Breast epithelium (tissue), 3 donors: ENCODE measurements around the gene PPP2R3B.

Experiments used
- CTCF ChIP-seq, 3 donors: fragments of 450-650 bp; IDR thresholded peaks; one replicate each; pipeline ENCODE4 v1.5.1; 2016 to 2017; ENCODE audit warnings: antibody characterized with exemption in 3 of 3, mild to moderate bottlenecking in 3 of 3, moderate library complexity in 3 of 3
- POLR2A ChIP-seq: fragments of 450-650 bp; IDR thresholded peaks from one replicate; pipeline ENCODE4 v1.6.1; 2016; ENCODE audit warnings: antibody characterized with exemption, mild to moderate bottlenecking, moderate library complexity
- POLR2AphosphoS5 ChIP-seq, 3 donors: sonication (generic); formaldehyde crosslinking; IDR thresholded peaks; one replicate each; pipeline ENCODE4 v1.6.1; 2017; ENCODE audit warnings: antibody characterized with exemption in 3 of 3

- TF ChIP-seq POLR2A: no peak
- TF ChIP-seq CTCF (IDR thresholded peaks at IDR 0.05): no peak
- TF ChIP-seq POLR2AphosphoS5 (IDR thresholded peaks at IDR 0.05): no peak
Measured at GRCh38 chrX:363621-364375, 22.9 kb downstream of the PPP2R3B start.
